ENCODE data around the gene CDH23. TPM values are rescaled to one million over a fixed set of nuclear protein-coding genes. Genes with fewer than 3 reads are reported as not detected.

Gene CDH23
- total RNA-seq, 4 donors from 2014 or later: 2.9 to 16.1 (median 5.9) TPM

- H3K27me3 ChIP-seq: no peaks in the 10 kb centered on the region
Measured at GRCh38 chr10:71727738-71728737, 331.3 kb downstream of the CDH23 start.

GRCh38 chr10:71729161-71729636 lies 332.5 kb downstream of the CDH23 start:
- Histone ChIP-seq H3K4me1 (peaks cover 32 to 43% (median 42%) of the 10 kb centered on the region in 4 donors), H3K27ac (peak overlapping the region; percentile 82 to 92 (median 86)), H3K36me3 (no peaks in the 10 kb centered on the region), H3K9me3 (no peaks in the 10 kb centered on the region), H3K27me3 (no peaks in the 10 kb centered on the region), H3K4me3 (no peak overlapping the region)
- WGBS, 2 donors (ENCODE audit: low coverage in 1 of 2): 29 to 54% methylated on average over 3 to 10 of the region's 10 CpGs
- in situ Hi-C loops (cut with MboI; ENCODE audit: low pct_ligation_motif_present in 1 of 4, low pct_unique_long_range_greater_than_20kb in 1 of 4, low sequenced_read_pairs in 3 of 4) (loop anchor here in 1 of 4 donors (10.0 kb wide), 1 partner anchor 46 kb away; the partner anchor contains the start of gene VSIR), intact Hi-C loops (cut with DNase I; ENCODE audit: low total_unique reads) (no loop called here)
- DNase-seq: peak; percentile 86
- TF ChIP-seq EP300 (IDR thresholded peaks at IDR 0.05; ENCODE audit: low read depth) (no peak), CTCF (IDR thresholded peaks at IDR 0.05) (peak in 1 of 5 experiments; percentile 6), POLR2AphosphoS5 (IDR thresholded peaks at IDR 0.05) (peak in 1 of 3 donors; percentile 11)

More at GRCh38 chr10:71727738-71728737, 331.3 kb downstream of the CDH23 start:
- Histone ChIP-seq H3K4me3 (no peak overlapping the region), H3K9me3 (no peaks in the 10 kb centered on the region), H3K36me3 (no peaks in the 10 kb centered on the region), H3K4me1 (peaks cover 32 to 43% (median 42%) of the 10 kb centered on the region in 4 donors), H3K27ac (peak overlapping the region; percentile 82 to 92 (median 86))
- intact Hi-C loops (cut with DNase I; ENCODE audit: low total_unique reads) (no loop called here), in situ Hi-C loops (cut with MboI; ENCODE audit: low pct_ligation_motif_present in 1 of 4, low pct_unique_long_range_greater_than_20kb in 1 of 4, low sequenced_read_pairs in 3 of 4) (loop anchor here in 1 of 4 donors (10.0 kb wide), 1 partner anchor 47 kb away; the partner anchor contains the start of gene VSIR)
- WGBS, 2 donors (ENCODE audit: low coverage in 1 of 2): 20% methylated on average over 8 of the region's 8 CpGs; no CpG with 5 or more reads in 1 of the 2 donors
- TF ChIP-seq CTCF (IDR thresholded peaks at IDR 0.05) (no peak), POLR2AphosphoS5 (IDR thresholded peaks at IDR 0.05) (peak; percentile 27 to 68 (median 36))
- peak; percentile 89 for DNase-seq

- H3K4me3 ChIP-seq: no peak overlapping the region
- no peaks in the 10 kb centered on the region for H3K9me3 ChIP-seq
- WGBS, 2 donors (ENCODE audit: low coverage in 1 of 2): 89 to 100% methylated on average over 1 to 12 of the region's 12 CpGs
- in situ Hi-C loops (cut with MboI; ENCODE audit: low pct_ligation_motif_present in 1 of 4, low pct_unique_long_range_greater_than_20kb in 1 of 4, low sequenced_read_pairs in 3 of 4): no loop called here
- no peak for DNase-seq
- no peak overlapping the region for H3K27ac ChIP-seq
- H3K4me1 ChIP-seq: peaks cover 41 to 47% (median 42%) of the 10 kb centered on the region in 4 donors
- no peaks in the 10 kb centered on the region for H3K36me3 ChIP-seq
- TF ChIP-seq EP300 (IDR thresholded peaks at IDR 0.05; ENCODE audit: low read depth) (no peak), CTCF (IDR thresholded peaks at IDR 0.05) (no peak), POLR2AphosphoS5 (IDR thresholded peaks at IDR 0.05) (no peak), POLR2A (IDR thresholded peaks at IDR 0.05) (no peak)
- no peaks in the 10 kb centered on the region for H3K27me3 ChIP-seq
- intact Hi-C loops (cut with DNase I; ENCODE audit: low total_unique reads): no loop called here
Measured at GRCh38 chr10:71731791-71732190, 335.1 kb downstream of the CDH23 start.

GRCh38 chr10:71734797-71735196 lies 338.1 kb downstream of the CDH23 start:
- intact Hi-C loops (cut with DNase I; ENCODE audit: low total_unique reads): no loop called here

More at GRCh38 chr10:71734797-71735196, 338.1 kb downstream of the CDH23 start:
- Histone ChIP-seq H3K27me3 (no peaks in the 10 kb centered on the region), H3K4me1 (peaks cover 18 to 41% (median 26%) of the 10 kb centered on the region in 4 donors), H3K36me3 (no peaks in the 10 kb centered on the region), H3K9me3 (no peaks in the 10 kb centered on the region), H3K27ac (no peak overlapping the region), H3K4me3 (no peak overlapping the region)
- DNase-seq: no peak
- in situ Hi-C loops (cut with MboI; ENCODE audit: low pct_ligation_motif_present in 1 of 4, low pct_unique_long_range_greater_than_20kb in 1 of 4, low sequenced_read_pairs in 3 of 4): no loop called here
- 80% methylated on average over 5 of the region's 5 CpGs; no CpG with 5 or more reads in 1 of the 2 donors for WGBS, 2 donors (ENCODE audit: low coverage in 1 of 2)
- no peak for TF ChIP-seq CTCF (IDR thresholded peaks at IDR 0.05)
- TF ChIP-seq EP300 (IDR thresholded peaks at IDR 0.05; ENCODE audit: low read depth): no peak
- no peak for TF ChIP-seq POLR2A (IDR thresholded peaks at IDR 0.05)
- TF ChIP-seq POLR2AphosphoS5 (IDR thresholded peaks at IDR 0.05): no peak

Data from transverse colon (tissue), 4 donors.